Activated naive CD8-positive, alpha-beta T cell treated with anti-CD3 and anti-CD28 coated beads, Interleukin-2, amount 50 U/mL, for 24 hours (primary cell): ENCODE results near the gene CBFA2T3.
A peak's percentile ranks its signal among the peaks of the same experiment; 100 is the strongest.

Experiments
- ATAC-seq: fragments of 150-1000 bp; cut with Tn5 transposase; one replicate; pipeline ENCODE4 v1.10.0; 2021
- DNase-seq: peaks from one replicate; pipeline ENCODE4 v3.0.0; 2021
- H3K27ac Mint-ChIP-seq: one replicate; pipeline ENCODE4 v1.8.0; 2021; ENCODE audit warnings: mild to moderate bottlenecking, mixed read lengths
- H3K27me3 Mint-ChIP-seq: one replicate; pipeline ENCODE4 v1.8.0; 2021; ENCODE audit warnings: mixed read lengths
- H3K36me3 Mint-ChIP-seq: one replicate; pipeline ENCODE4 v1.8.0; 2021; ENCODE audit warnings: low read depth, mixed read lengths
- H3K4me1 Mint-ChIP-seq: one replicate; pipeline ENCODE4 v1.8.0; 2021; ENCODE audit warnings: mixed read lengths
- H3K4me3 Mint-ChIP-seq: one replicate; pipeline ENCODE4 v1.8.0; 2021; ENCODE audit warnings: mild to moderate bottlenecking, moderate library complexity, mixed read lengths
- H3K9me3 Mint-ChIP-seq: one replicate; pipeline ENCODE4 v1.8.0; 2021; ENCODE audit warnings: mixed read lengths

The CBFA2T3 gene

DNA sequence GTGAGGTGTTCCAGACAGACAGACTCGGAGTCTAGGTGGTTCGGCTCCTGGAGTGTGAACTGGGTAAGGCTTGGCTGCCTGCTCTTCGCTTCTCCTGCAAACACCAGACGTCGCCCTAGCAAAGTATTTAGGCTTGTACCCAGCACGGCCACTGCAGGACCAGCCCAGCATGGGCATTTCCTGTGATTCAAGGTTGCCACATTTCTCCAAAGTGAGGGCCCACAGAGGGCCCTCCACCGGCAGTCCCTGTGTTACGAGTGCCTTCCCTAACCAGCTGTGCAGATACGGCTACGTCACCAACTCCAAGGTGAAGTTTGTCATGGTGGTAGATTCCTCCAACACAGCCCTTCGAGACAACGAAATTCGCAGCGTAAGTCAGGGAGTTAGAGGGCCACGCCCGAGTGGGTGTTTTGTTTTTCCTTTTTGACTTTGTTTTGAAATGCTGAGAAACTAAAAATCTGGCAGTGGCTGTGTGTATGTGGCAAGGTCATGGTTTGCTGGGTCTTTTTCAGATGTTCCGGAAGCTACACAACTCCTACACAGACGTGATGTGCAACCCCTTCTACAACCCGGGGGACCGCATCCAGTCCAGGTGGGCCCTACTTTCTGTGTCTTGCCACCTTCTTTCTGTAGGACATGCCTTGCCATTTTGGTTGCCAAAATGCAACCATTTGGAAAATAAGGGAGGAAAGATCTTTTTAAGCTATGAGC lies 117.5 kb downstream of the CBFA2T3 start:
- peaks cover 6% of the 10 kb centered on the region for H3K36me3 Mint-ChIP-seq
- no peak overlapping the region for H3K27ac Mint-ChIP-seq
- no peak for ATAC-seq
- H3K9me3 Mint-ChIP-seq, result no peaks in the 10 kb centered on the region
- H3K4me1 Mint-ChIP-seq, result peaks cover 28% of the 10 kb centered on the region
- no peak for DNase-seq
- H3K4me3 Mint-ChIP-seq, result no peak overlapping the region
- H3K27me3 Mint-ChIP-seq, result no peaks in the 10 kb centered on the region

DNA sequence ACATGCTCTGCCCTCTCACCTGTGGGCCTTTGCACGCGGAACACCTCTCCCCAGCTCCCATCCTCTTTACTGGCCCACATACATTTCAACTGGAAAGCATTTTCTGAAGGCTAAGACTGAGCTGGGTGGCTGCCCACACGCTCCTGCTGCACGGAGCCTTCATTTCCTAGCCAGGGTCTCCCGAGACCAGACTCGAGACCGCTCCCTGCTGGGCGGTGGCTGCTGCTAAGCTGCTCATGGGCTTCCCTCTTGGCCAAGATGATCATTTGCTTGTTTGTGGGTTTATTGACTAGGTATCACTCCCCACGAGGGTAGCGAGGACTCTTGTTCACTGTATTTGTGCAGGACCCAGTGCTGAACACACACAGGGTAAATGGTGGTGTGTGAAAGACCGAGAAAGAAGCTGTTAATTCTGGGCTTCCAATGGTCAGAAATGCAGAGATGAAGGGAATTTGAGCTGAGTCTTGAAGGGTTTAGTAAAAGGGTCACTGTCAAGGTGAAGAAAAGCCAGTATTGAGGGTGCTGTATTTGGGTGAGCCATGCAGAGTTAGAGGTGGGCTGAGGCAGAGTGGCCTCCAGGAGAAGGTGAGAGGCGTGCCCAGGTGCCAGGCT lies 119.2 kb downstream of the CBFA2T3 start:
- DNase-seq (peak; percentile 78), ATAC-seq (peak; percentile 64)
- peaks cover 29% of the 10 kb centered on the region for H3K4me1 Mint-ChIP-seq
- peaks cover 6% of the 10 kb centered on the region for H3K36me3 Mint-ChIP-seq
- H3K27ac Mint-ChIP-seq, result peak overlapping the region; percentile 88
- H3K9me3 Mint-ChIP-seq, result no peaks in the 10 kb centered on the region
- peak overlapping the region; percentile 99 for H3K4me3 Mint-ChIP-seq
- no peaks in the 10 kb centered on the region for H3K27me3 Mint-ChIP-seq

DNA sequence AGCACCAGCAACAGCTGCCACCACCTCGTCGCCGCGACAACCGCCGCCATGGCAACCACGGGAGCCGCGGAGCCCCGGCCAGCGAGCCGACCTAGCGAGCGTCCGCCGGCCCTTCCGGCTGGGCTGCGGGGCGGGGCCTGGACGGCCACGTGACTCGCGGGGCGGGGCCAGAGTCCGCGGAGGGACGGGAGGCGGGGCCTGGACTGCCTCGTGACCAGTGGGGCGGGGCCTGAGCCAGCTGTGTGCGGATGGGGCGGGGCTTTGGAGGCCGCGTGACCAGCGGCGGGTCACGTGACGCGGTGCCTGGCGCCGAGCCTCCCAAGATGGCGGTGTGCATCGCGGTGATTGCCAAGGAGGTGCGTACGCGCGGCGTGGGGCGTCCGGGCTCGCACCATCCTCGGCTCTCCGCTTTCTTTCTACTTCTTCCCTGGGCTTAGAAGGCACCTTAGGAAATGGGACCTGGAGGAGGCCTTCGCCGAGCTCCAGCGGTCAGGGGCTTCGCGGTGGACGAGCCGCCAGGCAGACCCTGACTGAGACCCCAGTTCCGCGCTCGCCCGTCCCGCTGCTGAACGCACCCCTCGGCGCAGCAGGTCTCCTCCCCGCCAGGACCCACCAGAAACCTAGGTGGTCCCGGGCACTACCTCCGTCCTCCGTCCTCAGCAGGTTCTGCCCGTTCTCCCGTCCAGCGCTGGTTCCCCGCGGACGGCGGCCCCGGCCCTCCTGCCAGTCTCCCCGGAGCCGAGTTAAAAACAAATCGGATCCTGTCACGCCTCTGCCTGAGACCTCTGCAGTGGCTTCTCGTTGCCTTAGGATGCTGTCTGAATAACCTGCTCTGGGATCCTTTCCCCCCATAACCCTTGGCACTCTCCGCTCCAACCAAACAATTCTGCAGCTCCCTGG lies 119.9 kb downstream of the CBFA2T3 start, which contains the start of the genes GALNS and TRAPPC2L:
TSS of gene GALNS (minus strand) at position 120 of the 900 bp plus-strand sequence. CDS start at position 50, 70 bp downstream.
TSS of gene TRAPPC2L (plus strand) at position 300 of the 900 bp plus-strand sequence. CDS start at position 324, 24 bp downstream.
- Mint-ChIP-seq H3K36me3 (peaks cover 6% of the 10 kb centered on the region), H3K4me3 (peak within 1 kb of the TSS; percentile 99), H3K4me1 (peaks cover 29% of the 10 kb centered on the region), H3K9me3 (no peaks in the 10 kb centered on the region), H3K27ac (peak within 1 kb of the TSS; percentile 88), H3K27me3 (no peaks in the 10 kb centered on the region)
- DNase-seq (peak; percentile 100), ATAC-seq (peak; percentile 69)

DNA sequence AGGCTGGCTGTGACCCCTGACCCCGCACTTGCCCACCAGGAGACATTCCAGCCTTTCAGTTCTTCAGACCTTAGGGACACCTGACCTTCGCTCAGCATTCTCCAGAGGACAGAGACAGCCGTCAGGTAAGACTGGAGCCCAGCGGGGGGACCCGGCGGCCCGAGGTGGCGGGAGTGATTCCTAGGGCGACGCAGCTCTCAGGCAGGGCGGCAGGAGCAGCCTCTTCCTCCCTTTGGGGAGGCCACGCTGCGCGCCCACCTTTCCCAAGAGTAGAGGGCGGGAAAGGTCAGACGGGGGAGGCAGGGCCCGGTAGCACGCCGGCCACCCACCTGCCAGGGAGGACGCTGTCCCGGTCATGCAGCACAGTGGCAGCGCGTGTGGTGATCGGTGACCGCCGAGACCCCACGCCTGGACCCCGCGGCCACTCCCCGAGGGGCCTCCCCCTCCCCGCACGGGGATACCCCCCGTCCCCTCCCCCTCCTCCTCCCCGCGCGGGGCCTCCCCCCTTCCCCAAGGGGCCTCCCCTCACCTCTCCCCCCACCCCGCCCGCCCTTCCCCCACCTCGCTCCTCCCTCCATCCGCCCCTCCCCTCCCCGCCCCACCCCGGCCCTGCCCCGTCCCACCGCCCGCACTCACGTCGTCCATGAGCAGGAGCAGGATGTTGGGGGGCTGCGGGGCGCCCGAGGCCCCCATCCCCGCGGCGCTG lies 120.7 kb downstream of the CBFA2T3 start:
- Mint-ChIP-seq H3K4me3 (peak overlapping the region; percentile 99), H3K4me1 (peaks cover 29% of the 10 kb centered on the region), H3K36me3 (peaks cover 6% of the 10 kb centered on the region), H3K27me3 (no peaks in the 10 kb centered on the region), H3K9me3 (no peaks in the 10 kb centered on the region), H3K27ac (no peak overlapping the region)
- DNase-seq, result peak; percentile 34
- ATAC-seq, result peak; percentile 44

GRCh38 chr16:88855736-88856121 lies 121.3 kb downstream of the CBFA2T3 start:
- no peaks in the 10 kb centered on the region for H3K9me3 Mint-ChIP-seq
- DNase-seq, result no peak
- H3K4me1 Mint-ChIP-seq, result peaks cover 29% of the 10 kb centered on the region

DNA sequence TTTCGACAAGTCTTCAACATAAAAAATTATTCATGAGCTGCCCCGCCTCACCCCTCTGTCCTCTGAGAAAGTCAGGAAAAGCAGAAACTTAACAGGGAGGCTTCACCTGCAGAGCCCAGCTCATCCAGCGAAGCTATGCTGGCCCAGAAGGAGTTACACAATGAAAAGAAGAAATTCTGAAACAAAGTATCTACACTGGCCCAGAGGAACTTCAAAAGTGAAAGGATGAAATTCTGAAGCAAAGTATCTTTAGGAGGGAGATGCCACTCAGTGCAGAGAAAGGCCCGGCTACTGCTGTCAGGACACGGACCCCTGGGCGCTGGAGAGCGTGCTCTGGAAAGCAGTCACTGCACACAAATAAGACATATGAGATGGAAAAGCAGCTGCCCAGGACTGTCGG lies 121.8 kb downstream of the CBFA2T3 start:
- Mint-ChIP-seq H3K4me3 (peak overlapping the region; percentile 75), H3K27me3 (no peaks in the 10 kb centered on the region), H3K9me3 (no peaks in the 10 kb centered on the region), H3K36me3 (peaks cover 2% of the 10 kb centered on the region), H3K27ac (peak overlapping the region; percentile 64), H3K4me1 (peaks cover 29% of the 10 kb centered on the region)
- ATAC-seq (no peak), DNase-seq (no peak)

More at GRCh38 chr16:88855736-88856121, 121.3 kb downstream of the CBFA2T3 start:
- ATAC-seq, result no peak
- peak overlapping the region; percentile 75 for H3K4me3 Mint-ChIP-seq
- H3K27ac Mint-ChIP-seq, result no peak overlapping the region
- H3K36me3 Mint-ChIP-seq, result peaks cover 2% of the 10 kb centered on the region
- no peaks in the 10 kb centered on the region for H3K27me3 Mint-ChIP-seq

- Mint-ChIP-seq H3K27ac (no peak overlapping the region), H3K27me3 (no peaks in the 10 kb centered on the region), H3K4me1 (peaks cover 29% of the 10 kb centered on the region), H3K9me3 (no peaks in the 10 kb centered on the region), H3K36me3 (peaks cover 2% of the 10 kb centered on the region), H3K4me3 (peak overlapping the region; percentile 75)
- peak; percentile 5 for ATAC-seq
- peak; percentile 34 for DNase-seq
Observed at GRCh38 chr16:88854306-88855111, 122.5 kb downstream of the CBFA2T3 start.

DNA sequence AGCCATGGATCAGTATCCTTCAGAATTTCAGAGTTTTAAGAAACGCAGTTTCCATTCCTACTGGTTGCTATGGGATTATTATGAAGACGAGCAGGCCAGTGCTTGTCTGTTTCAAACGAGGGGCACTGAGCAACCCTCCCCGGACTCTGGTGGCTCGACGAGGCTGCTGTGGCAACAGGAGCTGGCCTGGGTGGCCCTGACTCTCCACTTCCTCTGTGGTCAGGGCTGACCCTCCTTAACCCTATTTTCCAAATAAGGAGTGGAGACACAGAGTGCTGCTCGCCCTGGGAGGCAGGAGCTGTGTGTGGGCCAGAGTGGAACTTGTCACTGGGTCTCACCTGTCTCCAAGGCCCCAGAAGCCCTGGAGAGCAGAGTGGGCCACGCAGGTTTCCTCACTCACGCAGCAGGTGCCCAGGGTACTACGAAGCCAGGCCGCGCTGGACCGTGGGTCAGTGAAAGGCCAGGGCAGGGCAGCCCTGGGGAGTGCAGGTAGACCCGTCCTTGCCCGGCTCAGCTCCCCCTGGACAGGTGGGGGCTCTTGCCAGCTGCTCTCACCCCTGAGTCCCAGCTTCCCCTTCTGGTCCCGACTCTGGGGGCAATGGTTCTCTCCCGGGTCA lies 123.6 kb downstream of the CBFA2T3 start:
- Mint-ChIP-seq H3K9me3 (no peaks in the 10 kb centered on the region), H3K27ac (no peak overlapping the region), H3K36me3 (peaks cover 2% of the 10 kb centered on the region), H3K4me3 (no peak overlapping the region), H3K27me3 (no peaks in the 10 kb centered on the region), H3K4me1 (peaks cover 27% of the 10 kb centered on the region)
- no peak for ATAC-seq
- no peak for DNase-seq

- Mint-ChIP-seq H3K9me3 (no peaks in the 10 kb centered on the region), H3K36me3 (no peaks in the 10 kb centered on the region), H3K27me3 (no peaks in the 10 kb centered on the region), H3K4me1 (peaks cover 16% of the 10 kb centered on the region), H3K4me3 (no peak overlapping the region), H3K27ac (no peak overlapping the region)
- ATAC-seq, result no peak
- no peak for DNase-seq
Observed at GRCh38 chr16:88851616-88852015, 125.4 kb downstream of the CBFA2T3 start.

DNA sequence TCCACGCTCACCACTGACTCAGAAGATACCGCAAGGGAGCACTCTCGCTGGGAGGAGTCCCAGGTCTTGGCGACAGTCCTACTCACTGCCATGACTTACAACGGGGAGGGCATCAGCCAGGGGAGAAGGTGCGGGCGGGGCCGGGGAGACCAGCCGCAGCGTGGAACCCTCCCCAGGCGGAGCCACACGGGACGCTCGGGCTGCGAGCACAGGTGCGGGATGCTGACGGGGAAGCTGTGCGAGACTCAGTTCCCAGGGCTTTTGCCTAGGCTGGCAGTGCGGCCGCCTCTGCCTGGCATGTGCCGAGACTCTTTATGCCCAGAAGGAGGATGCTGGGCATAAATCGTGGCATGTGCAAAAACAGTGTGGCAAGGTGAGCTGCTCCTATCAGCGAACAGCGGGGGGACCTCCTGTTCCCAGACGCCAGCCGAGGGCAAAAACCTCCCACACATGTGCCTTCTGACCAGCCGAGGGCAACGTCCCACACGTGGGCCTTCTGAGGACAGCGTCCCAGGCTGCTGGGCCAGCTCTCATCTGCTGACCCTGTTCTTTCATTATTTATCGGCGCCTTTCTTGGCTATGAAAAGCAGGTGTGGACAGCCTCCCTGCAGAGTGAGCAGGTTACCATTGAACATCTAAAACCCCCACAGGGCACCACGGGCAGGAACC lies 126.3 kb downstream of the CBFA2T3 start:
- Mint-ChIP-seq H3K9me3 (no peaks in the 10 kb centered on the region), H3K4me1 (peaks cover 12% of the 10 kb centered on the region), H3K4me3 (no peak overlapping the region), H3K27me3 (no peaks in the 10 kb centered on the region), H3K27ac (no peak overlapping the region), H3K36me3 (no peaks in the 10 kb centered on the region)
- DNase-seq, result no peak
- no peak for ATAC-seq

DNA sequence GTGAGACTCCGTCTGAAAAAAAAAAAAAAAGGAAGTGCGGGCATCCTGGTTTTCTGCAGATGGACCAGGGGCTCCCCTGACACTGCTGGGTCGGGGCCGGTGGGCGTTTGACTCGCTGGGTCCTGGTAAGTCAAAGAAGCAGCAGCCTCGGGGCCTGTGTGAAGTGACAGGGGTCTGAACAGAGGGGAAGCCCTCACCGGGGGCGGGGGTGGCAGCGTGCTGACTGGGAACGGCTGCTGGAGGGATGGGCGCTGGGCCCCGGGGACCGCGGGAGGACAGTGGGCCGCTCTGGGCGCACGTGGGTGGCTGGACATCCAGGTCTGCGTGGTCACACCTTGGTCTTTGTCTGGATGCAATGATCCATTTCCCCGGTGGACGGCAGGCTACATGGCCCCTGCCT lies 128.4 kb downstream of the CBFA2T3 start:
- Mint-ChIP-seq H3K4me3 (no peak overlapping the region), H3K27me3 (no peaks in the 10 kb centered on the region), H3K27ac (no peak overlapping the region), H3K4me1 (no peaks in the 10 kb centered on the region), H3K9me3 (no peaks in the 10 kb centered on the region), H3K36me3 (no peaks in the 10 kb centered on the region)
- ATAC-seq (no peak), DNase-seq (no peak)

DNA sequence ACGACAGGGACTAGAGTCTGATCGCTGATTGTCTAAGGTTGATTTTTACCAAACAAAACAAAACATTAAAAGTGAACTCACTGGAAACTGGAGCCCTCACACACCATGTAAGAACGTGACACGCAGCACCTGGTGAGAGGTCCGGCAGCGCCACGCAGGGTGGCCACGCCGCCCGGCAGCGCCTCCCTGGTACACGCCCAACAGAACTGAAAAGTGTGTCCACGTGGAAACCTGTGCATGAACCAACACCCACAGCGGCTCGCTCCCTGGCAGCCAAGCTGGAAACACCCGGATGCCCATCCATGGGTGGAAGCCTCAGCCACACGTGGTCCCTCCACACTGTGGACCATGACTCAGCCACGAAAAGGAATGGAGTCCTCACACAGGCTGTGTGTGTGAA lies 129.4 kb downstream of the CBFA2T3 start:
- Mint-ChIP-seq H3K9me3 (no peaks in the 10 kb centered on the region), H3K27ac (no peak overlapping the region), H3K4me3 (no peak overlapping the region), H3K4me1 (no peaks in the 10 kb centered on the region), H3K36me3 (no peaks in the 10 kb centered on the region), H3K27me3 (no peaks in the 10 kb centered on the region)
- DNase-seq, result no peak
- no peak for ATAC-seq

GRCh38 chr16:88846088-88846487 lies 130.9 kb downstream of the CBFA2T3 start:
- DNase-seq (no peak), ATAC-seq (no peak)
- H3K9me3 Mint-ChIP-seq, result no peaks in the 10 kb centered on the region
- no peaks in the 10 kb centered on the region for H3K36me3 Mint-ChIP-seq
- no peak overlapping the region for H3K4me3 Mint-ChIP-seq
- no peaks in the 10 kb centered on the region for H3K27me3 Mint-ChIP-seq
- no peaks in the 10 kb centered on the region for H3K4me1 Mint-ChIP-seq
- no peak overlapping the region for H3K27ac Mint-ChIP-seq
